GM19455 (cell line): ENCODE measurements around the gene C1QTNF8.

Experiments used
- ATAC-seq: cut with Tn5 transposase; IDR thresholded peaks from one replicate; pipeline ENCODE4 v1.9.1; 2021; ENCODE audit not compliant: unreplicated experiment

C1QTNF8 gene

DNA sequence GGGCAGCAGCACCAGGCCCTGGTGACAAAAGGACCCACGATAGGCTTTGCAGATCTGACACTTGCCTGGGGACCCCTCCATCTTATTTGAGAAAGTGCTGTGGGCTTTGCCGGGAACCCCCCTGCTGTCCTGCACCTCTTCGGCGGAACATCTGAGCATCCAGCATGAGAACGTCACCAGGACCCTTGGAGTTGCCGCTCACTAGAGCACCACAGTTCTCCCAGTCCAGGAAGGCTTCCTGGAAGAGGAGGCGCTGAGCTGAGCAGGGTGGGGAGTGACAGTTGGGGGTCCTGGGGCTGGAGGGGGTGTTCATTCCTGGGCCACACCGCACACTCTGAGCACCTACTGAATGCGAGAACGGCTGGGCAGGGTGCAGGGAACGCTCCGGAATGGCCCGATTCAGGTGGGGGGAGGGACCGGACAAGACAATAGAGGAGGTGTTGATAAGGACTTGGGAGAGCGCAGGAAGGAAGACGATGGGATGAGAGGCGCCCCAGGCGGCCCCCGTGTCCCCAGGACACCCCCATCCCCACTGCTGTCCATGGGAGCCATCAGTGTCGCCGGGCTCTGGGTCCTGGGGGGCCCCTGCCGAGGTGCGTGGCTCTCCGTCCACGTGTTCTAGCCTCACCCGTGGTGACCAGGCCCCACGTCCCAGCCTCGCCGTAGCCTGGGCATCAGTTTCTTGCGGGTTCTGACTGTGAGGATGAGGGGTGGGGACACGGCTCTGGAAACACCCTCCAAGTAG lies 32.1 kb upstream of the C1QTNF8 start:
- ATAC-seq: no peak

DNA sequence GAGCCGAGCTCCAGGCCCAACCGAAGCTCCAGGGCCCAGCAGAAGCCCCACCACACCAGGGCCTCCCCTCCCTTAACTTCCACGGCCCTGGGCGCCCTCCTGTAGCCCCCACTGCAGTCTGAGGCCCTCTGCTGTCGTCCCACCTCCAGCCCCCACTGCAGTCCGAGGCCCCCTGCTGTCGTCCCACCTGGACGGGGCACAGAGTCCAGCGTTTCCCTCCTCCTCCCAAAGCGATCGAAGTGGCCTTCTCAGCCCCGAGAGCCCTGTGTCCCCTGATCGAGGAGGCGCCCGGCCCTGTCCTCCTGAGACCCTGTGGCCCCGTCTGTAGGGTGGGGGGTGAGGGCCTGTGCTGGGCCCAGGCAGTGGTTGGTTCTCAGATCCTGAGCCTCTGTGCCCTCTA lies 31.1 kb upstream of the C1QTNF8 start:
- ATAC-seq: no peak

DNA sequence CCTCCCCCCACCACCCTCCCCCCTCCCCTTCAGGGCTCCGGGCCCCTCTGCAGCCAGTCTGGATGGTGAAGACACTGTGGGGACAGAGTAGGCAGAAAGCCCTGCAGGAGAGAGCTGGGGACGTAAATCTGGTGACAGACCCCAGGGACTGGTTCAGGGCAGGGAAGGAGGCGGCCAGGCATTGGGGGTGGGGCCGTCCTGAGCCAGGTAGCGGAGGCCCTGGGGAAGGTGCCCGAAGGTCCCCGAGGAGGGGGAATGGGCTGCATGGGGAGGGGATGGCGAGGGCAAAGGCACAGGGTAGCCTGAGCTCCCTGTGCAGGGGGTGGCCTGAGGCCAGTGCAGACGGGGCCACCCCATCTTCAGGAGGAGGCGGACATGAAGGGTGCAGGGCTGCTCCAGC lies 30.5 kb upstream of the C1QTNF8 start:
- no peak for ATAC-seq

DNA sequence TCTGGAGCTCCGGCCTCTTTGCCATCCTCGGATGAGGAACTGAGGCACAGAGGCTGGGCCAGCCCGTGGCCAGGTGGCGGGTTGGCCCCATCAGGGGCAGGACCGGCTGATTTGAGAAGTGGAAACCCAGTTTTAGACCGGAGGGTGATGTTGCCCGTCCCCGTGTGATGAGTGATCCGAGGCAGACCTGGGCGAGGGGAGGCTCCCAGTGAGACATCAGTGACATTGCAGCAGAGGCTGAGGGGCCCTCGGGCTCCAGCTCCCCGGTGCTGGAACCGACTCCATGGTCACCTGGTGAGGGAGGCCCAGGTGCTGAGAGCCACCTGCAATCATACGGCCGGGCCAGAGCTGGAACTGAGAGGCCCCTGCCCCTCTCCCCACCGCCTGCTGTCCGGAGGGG lies 30.0 kb upstream of the C1QTNF8 start:
- no peak for ATAC-seq

DNA sequence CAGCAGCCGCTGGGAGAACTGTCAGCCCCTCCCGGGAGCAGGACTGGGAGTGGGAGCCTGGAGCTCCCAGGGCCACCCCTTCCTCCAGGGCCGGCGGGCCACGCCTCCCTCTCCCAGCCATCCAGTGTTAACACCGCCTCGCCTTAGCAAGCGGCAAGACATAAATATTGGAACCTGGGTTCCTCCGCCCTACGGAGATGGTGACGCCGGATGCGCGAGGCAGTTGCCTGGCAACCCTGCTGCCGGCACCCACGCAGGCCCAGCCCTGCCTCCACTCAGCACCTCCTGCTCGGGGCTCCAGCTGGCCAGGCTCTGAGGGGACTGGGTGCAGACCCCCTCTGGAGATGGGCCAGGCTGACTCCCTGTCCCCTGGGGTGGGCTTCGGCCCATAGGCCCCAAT lies 29.4 kb upstream of the C1QTNF8 start:
- no peak for ATAC-seq

DNA sequence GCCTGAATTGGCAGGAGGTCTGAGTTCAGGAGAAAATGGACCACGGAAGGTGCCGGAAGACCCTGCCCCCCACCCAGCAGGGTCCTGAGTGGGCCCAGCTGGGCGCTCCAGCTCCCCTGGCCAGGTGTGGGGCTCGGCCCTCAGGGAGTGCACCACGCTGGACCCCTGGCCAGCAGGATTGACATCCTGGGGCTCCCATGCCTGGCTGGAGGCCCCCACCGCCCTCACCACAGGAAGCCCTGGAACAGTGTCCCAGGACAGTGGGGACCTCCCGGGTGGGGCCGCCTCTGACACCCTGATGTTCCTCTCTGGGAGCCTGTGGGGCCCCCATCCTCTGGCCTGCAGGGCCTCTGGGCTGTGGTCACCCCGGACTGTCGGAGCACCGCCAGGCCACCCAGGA lies 28.8 kb upstream of the C1QTNF8 start:
- no peak for ATAC-seq

DNA sequence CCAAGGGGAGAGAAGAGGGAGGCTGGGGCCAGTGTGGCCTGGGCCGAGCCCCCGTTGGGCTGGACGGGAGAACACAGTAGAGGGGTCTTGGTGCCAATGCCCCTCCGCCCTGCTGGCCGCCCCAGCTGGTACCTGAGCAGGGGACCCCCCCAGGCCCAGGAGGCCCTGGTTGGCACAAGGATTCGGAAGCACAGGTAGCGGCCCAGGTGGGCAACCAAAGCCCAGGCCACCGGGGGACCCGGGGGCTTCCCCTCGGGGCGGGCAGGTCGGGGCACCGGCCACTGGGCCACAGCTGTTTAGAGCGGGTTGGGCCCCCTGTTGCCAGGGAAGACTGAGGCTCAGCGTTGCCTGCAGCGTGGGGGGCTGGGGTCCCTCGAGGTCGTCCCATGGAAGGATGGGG lies 28.2 kb upstream of the C1QTNF8 start:
- ATAC-seq: no peak

DNA sequence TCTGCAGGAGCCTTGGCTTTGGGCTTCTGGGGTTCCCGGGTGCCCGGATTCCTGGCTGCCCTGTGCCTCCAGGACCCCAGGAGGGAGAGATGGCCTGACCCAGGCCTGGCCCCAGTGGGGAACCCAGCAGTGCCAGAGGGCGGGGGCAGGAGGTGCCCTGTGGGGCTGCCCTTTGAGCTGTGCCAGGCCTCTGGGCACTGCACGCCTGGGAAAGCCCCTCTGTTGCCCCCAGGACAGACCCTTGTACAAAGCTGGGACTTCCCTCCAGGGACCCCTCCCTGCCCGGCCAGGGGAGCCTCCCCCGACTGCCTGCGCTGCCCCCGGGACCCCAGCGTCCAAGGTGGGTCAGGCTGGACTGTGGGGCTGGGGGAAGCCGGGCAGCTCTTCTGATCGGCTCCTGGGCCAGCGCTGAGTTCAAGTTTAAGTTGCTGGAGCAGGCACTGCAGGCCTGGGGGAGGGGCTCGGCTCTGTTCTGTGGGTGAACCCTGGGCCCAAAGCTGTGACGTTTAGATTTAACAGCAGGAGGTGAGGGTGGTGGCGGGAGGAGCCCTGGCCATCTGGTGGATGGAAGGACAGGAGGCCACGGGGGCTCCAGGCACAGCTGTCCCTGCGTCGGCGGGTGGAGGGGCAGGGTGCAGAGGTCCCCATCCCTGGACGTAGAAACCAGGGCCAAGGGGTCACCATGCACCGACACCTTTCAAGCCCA lies 27.6 kb upstream of the C1QTNF8 start:
- no peak for ATAC-seq

DNA sequence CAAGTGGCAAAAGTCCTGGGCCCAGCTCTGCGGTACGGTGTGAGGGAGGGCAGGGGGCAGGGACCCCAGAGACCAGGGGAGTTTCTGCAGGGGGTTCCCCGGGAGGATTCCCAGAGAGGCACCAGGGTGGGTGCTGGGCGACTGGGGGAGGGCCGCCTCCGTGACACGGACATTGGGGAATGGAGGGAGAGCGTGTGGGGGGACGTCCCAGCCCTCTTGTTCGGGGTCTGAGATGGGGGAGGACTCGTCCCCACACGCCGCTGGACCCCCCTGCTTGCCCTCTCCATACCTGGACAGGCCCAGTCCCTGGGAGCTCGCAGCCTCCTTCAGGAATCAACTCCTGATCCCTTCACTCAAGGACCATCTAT lies 26.3 kb upstream of the C1QTNF8 start:
- no peak for ATAC-seq

DNA sequence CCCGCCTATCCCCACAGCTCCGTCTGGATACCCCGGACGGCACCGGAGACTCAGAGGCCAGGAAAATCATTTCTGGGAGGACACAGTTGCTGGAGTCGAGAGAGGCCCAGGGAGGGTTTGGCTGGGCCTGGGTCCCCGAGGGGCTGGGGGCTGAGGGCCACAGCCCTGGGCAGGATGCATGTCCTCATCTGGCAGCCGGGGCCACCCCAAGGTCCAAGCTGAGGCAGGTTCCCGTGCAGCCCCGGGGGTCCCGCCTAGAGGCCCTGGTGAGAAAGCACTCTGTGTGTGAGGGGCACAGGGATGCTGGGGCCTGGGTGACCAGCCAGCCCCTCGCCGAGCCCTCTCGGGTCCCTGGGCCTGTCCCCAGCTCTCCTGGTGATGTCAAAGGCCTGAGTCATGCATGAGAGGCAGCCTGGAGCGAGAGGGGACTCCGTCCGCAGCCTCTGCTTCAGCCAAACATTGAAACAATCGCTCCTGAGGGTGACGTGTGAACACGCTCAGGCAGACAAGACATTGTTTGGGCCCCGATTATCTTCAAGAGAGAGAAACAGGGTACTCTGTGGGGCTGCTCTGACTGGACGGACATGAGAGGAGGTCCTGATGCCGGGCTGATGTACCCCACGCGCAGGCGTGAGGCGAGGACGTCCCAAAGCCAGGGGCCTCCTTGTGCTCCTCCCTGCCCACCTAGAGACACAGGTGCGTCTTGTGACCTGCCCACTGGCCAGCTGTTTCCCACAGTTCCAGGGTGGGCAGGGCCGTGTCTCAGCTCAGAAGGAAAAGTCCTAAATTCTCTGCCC lies 25.8 kb upstream of the C1QTNF8 start:
- no peak for ATAC-seq

DNA sequence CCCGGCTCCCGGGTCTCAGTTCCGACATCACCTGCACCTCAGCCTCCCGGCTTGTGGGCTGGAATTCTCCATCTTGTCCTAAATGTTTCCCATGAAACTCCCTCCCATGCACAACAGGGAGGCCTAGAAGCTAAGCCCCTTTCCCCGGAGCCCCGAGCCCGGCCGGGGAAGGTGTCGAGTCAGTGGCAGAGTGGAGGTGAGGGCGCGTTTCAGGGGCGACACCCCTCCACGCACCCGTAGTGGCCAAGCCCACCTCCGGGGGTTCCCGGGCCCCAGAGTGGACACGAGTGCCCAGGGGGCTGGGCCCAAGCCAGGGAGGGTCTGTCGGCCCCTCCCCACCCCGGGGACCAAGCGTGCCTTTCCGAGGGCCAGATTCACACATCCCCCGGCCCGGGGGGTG lies 25.0 kb upstream of the C1QTNF8 start:
- no peak for ATAC-seq

DNA sequence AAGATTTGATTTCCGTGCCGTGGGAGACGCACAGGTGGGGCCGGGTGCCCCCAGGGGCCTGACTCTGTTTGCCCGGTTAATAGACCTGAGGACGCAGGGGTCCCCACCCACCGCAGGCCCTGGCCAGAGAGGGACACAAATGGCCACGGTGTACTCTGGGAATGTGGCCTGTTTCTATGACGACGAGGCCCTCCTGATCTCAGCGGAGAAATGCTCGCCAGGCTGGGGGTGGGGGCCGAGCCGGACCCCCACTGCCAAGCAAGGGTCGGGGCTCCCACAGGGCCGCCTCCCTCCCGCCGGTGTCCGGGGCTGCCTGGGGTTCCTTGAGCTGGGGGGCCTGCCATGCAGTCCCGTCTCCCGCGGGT lies 24.5 kb upstream of the C1QTNF8 start:
- ATAC-seq: no peak

DNA sequence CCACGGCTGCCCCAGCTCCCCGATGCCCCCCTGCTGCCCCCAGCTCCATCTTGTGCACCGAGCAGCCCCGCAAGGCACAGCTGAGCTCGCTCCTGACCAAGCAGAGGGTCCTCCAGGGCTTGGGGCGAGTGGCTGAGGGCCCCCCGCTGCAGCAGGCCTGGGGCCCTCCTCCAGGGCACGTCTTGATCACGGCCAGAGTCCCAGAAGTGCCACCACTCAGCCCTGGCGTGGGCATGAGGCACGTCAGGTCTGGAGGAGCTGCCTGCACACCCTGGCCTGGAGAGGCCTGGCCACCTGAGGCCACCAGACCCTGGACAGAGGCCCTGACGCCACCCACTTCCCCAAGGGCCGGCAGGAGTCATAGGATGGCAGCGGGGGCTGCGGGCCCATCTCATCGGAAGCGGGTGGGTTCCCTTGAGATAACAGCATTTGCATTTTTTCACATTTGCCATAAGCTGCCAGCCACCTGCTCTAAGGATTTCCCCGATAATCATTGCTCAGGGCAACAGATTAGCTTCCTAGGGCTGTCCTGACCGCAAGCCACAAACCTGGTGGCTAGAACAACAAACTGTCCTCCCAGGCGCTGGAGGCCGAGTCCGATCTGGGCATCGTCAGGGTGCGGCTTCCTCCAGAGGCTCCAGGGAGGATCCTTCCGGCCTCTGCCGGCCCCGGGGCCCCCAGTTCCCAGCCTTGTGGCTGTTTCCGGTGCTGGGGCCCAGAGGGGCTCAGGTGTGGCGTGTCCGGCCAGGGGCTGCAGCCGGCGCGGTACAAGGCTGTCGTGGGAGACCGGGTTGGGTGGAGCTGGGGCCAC lies 23.9 kb upstream of the C1QTNF8 start:
- ATAC-seq: no peak

DNA sequence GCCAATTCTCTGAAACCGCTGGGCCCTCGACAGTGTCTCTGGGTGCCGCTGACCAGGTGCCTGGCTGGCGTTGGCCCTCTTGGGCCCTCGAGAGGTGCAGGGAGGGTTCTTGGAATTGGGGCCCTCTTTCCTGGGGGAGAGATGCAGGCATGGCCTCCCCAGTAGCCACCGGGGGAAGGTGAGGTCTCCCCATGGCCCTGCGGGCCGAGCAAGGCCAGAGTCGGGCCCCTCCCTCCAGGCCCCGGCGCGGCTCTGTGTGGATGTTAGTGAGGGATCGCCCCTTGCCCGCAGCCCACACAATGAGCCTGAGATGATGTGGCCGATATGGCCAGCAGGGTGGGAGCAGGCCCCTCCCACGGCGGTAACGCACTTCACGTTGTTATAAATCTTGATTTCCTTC lies 23.1 kb upstream of the C1QTNF8 start:
- ATAC-seq: no peak

DNA sequence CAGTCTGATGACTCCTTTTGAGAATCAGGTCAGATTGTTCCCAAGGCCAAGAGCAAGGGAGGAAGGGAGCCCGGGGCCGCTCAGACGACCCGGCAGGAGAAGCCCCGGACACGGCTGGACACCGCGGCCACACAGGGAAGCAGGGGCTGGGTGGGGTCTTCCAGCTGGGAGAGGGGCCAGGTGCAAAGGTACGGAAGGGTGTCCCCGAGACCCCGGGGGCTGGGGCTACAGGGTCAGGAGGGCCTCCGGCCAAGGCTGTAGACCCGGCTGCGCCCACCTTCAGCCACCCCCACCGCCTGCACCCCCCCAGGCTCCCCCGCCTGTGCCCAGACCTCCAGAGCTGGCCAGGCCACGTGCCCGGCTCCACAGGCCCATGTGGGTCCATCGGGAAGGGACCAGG lies 21.9 kb upstream of the C1QTNF8 start:
- ATAC-seq: no peak

DNA sequence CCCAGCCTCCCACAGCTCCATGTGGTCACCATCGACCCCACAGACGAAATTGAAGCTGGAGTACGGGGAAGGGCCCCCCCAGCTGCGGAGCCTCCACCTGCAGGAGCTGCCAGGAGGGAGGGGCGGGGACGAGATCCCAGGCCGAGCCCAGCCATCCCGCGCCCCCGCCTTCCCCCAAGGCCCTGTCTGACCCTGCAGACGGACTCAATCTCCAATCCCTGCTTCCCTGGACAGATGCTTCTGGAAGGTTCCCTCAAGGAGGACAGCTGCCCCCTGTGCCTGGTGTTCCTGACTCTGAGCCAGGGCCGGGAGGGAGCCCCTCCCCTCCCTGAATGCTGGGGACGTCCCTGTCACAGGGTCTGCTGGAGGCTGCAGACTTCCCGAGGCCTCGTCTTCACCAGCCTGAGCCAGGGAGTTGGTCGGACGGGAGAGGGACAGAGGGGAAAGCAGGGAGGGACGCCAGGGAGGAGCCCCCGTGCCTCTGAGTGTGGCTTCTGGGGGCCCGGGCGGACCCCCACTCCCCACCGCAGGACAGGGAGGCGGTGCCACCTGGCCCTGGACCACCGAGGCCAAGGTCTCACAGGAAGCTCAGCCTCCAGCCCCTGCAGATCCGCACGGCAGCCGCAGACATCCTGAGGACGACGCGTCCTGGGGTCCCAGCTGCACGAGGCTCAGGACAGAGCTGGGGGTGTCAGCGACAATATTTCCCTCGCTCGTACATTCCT lies 21.3 kb upstream of the C1QTNF8 start:
- ATAC-seq: no peak

DNA sequence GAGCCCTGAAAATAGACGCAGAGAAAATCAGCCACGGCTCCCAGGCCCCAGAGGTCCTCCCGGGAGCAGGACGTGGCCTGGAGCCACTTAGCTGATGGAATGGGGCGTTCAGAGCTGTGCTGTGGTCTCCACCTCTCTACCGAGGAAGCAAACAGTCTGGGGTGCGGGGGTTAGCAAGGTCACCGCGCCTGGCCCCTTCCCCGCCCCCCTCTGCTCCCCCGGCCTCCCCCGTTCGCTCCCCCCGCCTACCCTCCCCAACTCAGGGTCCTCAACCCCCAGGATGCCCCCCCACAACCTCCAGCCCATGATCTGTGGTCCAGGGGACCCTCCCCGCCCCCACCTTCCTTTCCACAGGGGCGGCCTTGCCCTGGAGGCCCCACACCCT lies 20.6 kb upstream of the C1QTNF8 start:
- no peak for ATAC-seq

DNA sequence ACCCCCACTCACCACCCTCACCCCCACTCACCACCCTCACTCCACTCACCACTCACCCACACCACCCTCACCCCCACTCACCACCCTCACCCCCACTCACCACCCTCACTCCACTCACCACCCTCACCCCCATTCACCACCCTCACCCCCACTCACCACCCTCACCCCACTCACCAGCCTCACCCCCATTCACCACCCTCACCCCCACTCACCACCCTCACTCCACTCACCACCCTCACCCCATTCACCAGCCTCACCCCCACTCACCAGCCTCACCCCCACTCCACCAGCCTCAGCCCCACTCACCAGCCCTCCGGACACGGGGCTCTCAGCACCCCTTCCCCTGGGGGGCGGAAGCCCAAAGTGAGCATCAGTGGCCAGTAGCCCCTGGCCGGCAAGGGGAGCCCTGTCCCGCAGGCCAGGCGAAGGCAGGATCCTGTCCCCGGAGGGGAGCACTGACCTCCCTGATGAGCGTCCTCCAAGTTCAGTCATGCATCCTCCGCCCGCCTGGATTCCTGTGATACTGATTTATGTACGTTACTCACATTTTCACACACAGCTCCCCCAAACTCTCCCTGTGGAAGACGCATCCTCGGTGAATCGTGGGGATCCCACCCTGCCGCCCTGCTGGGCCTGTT lies 18.0 kb upstream of the C1QTNF8 start:
- no peak for ATAC-seq

DNA sequence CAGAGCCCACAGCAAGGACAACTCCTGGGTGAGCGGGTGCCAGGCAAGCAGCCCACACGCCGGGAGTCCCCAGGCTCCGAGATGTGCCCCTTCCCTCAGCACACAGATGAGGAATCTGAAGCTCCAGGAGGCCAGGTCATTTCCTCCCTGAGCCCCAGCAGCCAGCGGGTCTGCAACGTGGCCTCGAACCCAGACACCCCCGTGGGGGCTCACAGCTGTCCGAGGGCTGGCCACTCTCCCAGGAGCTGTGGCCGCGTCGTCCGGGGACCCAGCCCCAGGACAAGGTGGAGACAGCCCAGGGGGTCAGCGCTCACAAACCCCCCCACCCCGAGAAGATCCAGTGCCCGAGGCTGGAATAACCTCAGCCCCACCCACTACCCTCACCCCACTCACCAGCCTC lies 17.4 kb upstream of the C1QTNF8 start:
- ATAC-seq: no peak

DNA sequence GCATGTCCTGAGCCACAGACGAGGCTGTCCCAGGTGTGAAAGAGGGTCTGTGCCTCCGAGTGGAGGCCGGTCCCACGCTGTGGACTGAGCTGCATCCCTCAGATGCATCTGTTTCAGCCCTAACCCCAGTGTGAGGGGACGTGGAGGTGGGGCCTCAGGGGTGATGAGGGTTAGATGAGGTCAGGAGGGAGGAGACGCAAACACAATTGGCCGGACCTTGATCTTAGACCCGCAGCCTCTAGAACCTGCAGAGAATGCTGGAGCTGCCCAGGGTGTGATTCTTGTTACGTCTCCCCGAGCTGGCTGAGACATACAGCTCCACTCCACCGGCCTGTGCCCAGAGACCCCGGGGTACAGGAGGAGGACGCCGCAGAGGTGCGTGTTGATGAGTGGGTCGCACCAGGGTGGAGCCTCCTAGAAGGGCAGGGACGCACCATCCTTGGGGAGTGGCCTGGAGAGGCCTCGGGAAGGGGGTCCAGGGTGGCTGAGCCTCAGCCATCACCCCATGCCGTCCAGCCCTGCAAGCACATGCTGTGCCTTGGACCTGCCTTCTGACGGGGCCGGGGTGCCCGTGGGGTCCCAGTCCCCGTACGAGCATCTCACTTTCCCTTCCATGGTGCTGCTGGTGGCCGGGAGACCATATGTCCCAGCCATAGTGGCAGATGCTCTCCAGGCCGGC lies 16.6 kb upstream of the C1QTNF8 start:
- ATAC-seq: no peak
